MM.1S (cell line): Measurements from ENCODE around the gene SDR42E2.

ENCODE experiments used
- DNase-seq: peaks from one replicate; pipeline ENCODE4 v3.0.0-alpha.2; 2015
- H2AFZ ChIP-seq: fragments of 300-600 bp; sonication (generic); 2 replicates; pipeline ENCODE4 v1.6.0; 2016; ENCODE audit warnings: antibody characterized with exemption, low read length
- H3F3A ChIP-seq: fragments of 300-600 bp; sonication (generic); 2 replicates; pipeline ENCODE4 v1.6.1; 2016; ENCODE audit warnings: mild to moderate bottlenecking, antibody characterized with exemption, low read length, moderate library complexity, mixed read lengths; ENCODE audit not compliant: insufficient read depth
- H3K27ac ChIP-seq: fragments of 300-600 bp; sonication (generic); 2 replicates; pipeline ENCODE4 v1.5.1; 2016; ENCODE audit warnings: mild to moderate bottlenecking, low read length
- H3K27me3 ChIP-seq: fragments of 300-600 bp; sonication (generic); replicated peaks from 2 replicates; pipeline ENCODE4 v1.6.0; 2016; ENCODE audit warnings: low read length; ENCODE audit not compliant: insufficient read depth
- H3K36me3 ChIP-seq: fragments of 300-600 bp; sonication (generic); replicated peaks from 2 replicates; pipeline ENCODE4 v1.6.1; 2016; ENCODE audit warnings: mild to moderate bottlenecking, low read length, mixed read lengths; ENCODE audit not compliant: insufficient read depth
- H3K4me1 ChIP-seq: fragments of 300-600 bp; sonication (generic); 2 replicates; pipeline ENCODE4 v1.6.1; 2016; ENCODE audit warnings: low read length, mixed read lengths
- H3K4me2 ChIP-seq: fragments of 300-600 bp; sonication (generic); 2 replicates; pipeline ENCODE4 v1.6.0; 2016; ENCODE audit warnings: low read depth, low read length
- H3K4me3 ChIP-seq: fragments of 300-600 bp; sonication (generic); 2 replicates; pipeline ENCODE4 v1.5.1; 2016; ENCODE audit warnings: low read length, mixed read lengths
- H3K79me2 ChIP-seq: fragments of 300-600 bp; sonication (generic); 2 replicates; pipeline ENCODE4 v1.6.1; 2016; ENCODE audit warnings: mixed run types, low read length, mixed read lengths
- H3K9ac ChIP-seq: fragments of 300-600 bp; sonication (generic); 2 replicates; pipeline ENCODE4 v1.6.1; 2016; ENCODE audit warnings: low read length, mixed read lengths
- H3K9me2 ChIP-seq: fragments of 300-600 bp; sonication (generic); replicated peaks from 2 replicates; pipeline ENCODE4 v1.6.1; 2016; ENCODE audit warnings: mild to moderate bottlenecking, low read length, mixed read lengths; ENCODE audit not compliant: insufficient read depth
- H3K9me3 ChIP-seq: fragments of 300-600 bp; sonication (generic); replicated peaks from 2 replicates; pipeline ENCODE4 v1.6.1; 2016; ENCODE audit warnings: mild to moderate bottlenecking, low read length, mixed read lengths; ENCODE audit not compliant: insufficient read depth
- H4K20me1 ChIP-seq: fragments of 300-600 bp; sonication (generic); 2 replicates; pipeline ENCODE4 v1.6.1; 2016; ENCODE audit warnings: mild to moderate bottlenecking, low read length, moderate library complexity, mixed read lengths; ENCODE audit not compliant: insufficient read depth
- CTCF ChIP-seq: fragments of 300-600 bp; sonication (generic); IDR thresholded peaks from 2 replicates; pipeline ENCODE4 v1.5.1; 2016; ENCODE audit warnings: antibody characterized with exemption, low read length, mixed read lengths
- EZH2 ChIP-seq: fragments of 300-600 bp; sonication (generic); optimal IDR thresholded peaks from 2 replicates; pipeline ENCODE3; 2017; ENCODE audit warnings: low read depth, mild to moderate bottlenecking, antibody characterized with exemption, low read length, mixed read lengths
- EZH2phosphoT487 ChIP-seq: fragments of 300-600 bp; sonication (generic); IDR thresholded peaks from 2 replicates; pipeline ENCODE4 v1.6.1; 2018; ENCODE audit warnings: antibody characterized with exemption, low read length

SDR42E2 gene

GRCh38 chr16:22206842-22207714 is 44.8 kb downstream of the SDR42E2 start:
- H3K4me3 ChIP-seq, result peak overlapping the region; percentile 95
- H3K27me3 ChIP-seq, result no peaks in the 10 kb centered on the region
- H3K9me2 ChIP-seq, result no peaks in the 10 kb centered on the region
- TF ChIP-seq CTCF (no peak), EZH2phosphoT487 (no peak), EZH2 (no peak)
- H3K9ac ChIP-seq, result peak overlapping the region; percentile 77
- peak overlapping the region; percentile 77 for H2AFZ ChIP-seq
- H3K27ac ChIP-seq, result peak overlapping the region; percentile 47; the same call in 1 of the 2 replicates
- peaks cover 6% of the 10 kb centered on the region; the same call in 1 of the 2 replicates for H3F3A ChIP-seq
- peaks cover 28% of the 10 kb centered on the region for H3K4me1 ChIP-seq
- DNase-seq, result peak; percentile 19
- peaks cover 58% of the 10 kb centered on the region for H3K79me2 ChIP-seq
- H4K20me1 ChIP-seq, result no peaks in the 10 kb centered on the region
- no peaks in the 10 kb centered on the region for H3K36me3 ChIP-seq
- H3K4me2 ChIP-seq, result peak overlapping the region; percentile 63
- H3K9me3 ChIP-seq, result no peaks in the 10 kb centered on the region

DNA sequence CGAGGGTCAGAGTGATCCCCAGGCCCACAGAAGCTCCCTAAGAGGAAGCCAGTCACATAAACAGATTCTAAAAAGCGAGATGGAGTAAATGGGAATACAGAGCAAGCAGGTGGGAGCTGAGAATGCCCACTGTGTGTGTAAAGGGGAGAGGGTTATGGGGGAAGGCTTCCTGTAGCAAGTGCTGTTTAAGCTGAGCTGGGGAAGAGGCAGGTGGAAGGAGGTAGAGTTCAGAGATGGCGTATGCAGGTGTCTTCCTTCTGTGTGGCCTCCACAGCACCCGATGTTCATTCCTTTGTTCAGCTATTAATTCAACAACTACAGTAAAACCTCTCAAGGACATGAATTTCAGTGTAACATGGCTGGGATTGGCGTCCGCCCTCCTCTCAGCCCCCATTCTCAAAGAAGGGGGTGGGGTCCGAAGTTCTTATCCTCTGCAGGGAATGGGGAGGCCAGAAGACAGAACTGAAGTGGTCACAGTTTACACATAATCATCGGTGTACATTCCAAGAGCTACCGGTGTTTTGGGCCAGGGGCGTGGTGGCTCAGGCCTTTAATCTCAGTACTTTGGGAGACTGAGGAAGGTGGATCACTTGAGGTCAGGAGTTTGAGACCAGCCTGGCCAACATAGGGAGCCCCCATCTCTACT is 45.5 kb downstream of the SDR42E2 start:
- Histone ChIP-seq H3K4me2 (peak overlapping the region; percentile 63), H3K9me2 (no peaks in the 10 kb centered on the region), H3K9me3 (no peaks in the 10 kb centered on the region), H2AFZ (no peak overlapping the region), H3K36me3 (no peaks in the 10 kb centered on the region), H3K27me3 (no peaks in the 10 kb centered on the region), H4K20me1 (no peaks in the 10 kb centered on the region), H3K4me3 (peak overlapping the region; percentile 95), H3K4me1 (peaks cover 24% of the 10 kb centered on the region), H3F3A (peaks cover 6% of the 10 kb centered on the region; the same call in 1 of the 2 replicates), H3K9ac (peak overlapping the region; percentile 77; the same call in 1 of the 2 replicates), H3K27ac (no peak overlapping the region), H3K79me2 (peaks cover 66% of the 10 kb centered on the region)
- TF ChIP-seq EZH2 (no peak), CTCF (no peak), EZH2phosphoT487 (no peak)
- no peak for DNase-seq

DNA sequence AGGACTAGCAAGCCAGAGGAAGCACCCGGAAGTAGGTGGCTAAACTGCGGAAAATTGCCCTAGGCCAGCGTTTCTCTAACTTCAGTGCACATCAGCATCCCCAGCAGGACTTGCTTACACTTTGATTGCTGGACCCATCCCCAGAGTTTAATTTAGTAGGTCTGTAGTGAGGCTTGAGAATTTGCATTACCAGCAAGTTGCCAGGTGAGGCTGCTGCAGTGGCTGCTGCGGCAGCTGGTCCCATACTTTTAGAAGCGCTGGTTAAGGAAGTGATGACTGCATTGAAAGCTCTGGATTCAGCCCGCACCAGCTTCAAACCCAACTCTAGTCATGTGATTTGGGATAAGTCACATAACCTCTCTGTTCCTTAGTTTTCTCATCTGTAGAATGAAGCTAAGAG is 48.0 kb downstream of the SDR42E2 start:
- no peak overlapping the region for H3K4me3 ChIP-seq

More for the DNA sequence above, 48.0 kb downstream of the SDR42E2 start:
- no peak overlapping the region for H2AFZ ChIP-seq
- no peaks in the 10 kb centered on the region for H3F3A ChIP-seq
- DNase-seq, result peak; percentile 10
- no peak overlapping the region for H3K27ac ChIP-seq
- H3K9me2 ChIP-seq, result no peaks in the 10 kb centered on the region
- no peaks in the 10 kb centered on the region for H4K20me1 ChIP-seq
- peaks cover 80% of the 10 kb centered on the region for H3K79me2 ChIP-seq
- H3K36me3 ChIP-seq, result no peaks in the 10 kb centered on the region
- peaks cover 19% of the 10 kb centered on the region for H3K4me1 ChIP-seq
- no peaks in the 10 kb centered on the region for H3K27me3 ChIP-seq
- H3K9ac ChIP-seq, result no peak overlapping the region
- TF ChIP-seq EZH2phosphoT487 (no peak), CTCF (no peak)
- H3K4me2 ChIP-seq, result peak overlapping the region; percentile 26; the same call in 1 of the 2 replicates
- H3K9me3 ChIP-seq, result no peaks in the 10 kb centered on the region
